Vagina (tissue), 2 donors: ENCODE results near the gene DHFR2.

Source experiments
- CTCF ChIP-seq, 3 experiments: fragments of 450-650 bp in 2 of 3; fragments of 200-600 bp in 1 of 3; sonication (generic) in 1 of 3; IDR thresholded peaks; one replicate each; pipeline ENCODE4 v1.5.1; 2017 to 2019; ENCODE audit warnings: antibody characterized with exemption in 3 of 3, mild to moderate bottlenecking in 2 of 3, moderate library complexity in 2 of 3
- POLR2A ChIP-seq, 2 donors: fragments of 450-650 bp; IDR thresholded peaks; one replicate each; pipeline ENCODE4 v1.6.1; 2017; ENCODE audit warnings: antibody characterized with exemption in 2 of 2, mild to moderate bottlenecking in 2 of 2, moderate library complexity in 2 of 2

- no peak for TF ChIP-seq POLR2A (IDR thresholded peaks at IDR 0.05)
- TF ChIP-seq CTCF (IDR thresholded peaks at IDR 0.05): no peak
Observed at GRCh38 chr3:94095111-94095510, 32.4 kb upstream of the DHFR2 start.
